ENCODE measurements around the gene PSIP1. TPM values are rescaled to one million over a fixed set of nuclear protein-coding genes. Genes with fewer than 3 reads are reported as not detected.

Gene PSIP1
- total and polyA plus RNA-seq, 2 experiments from 2014 or later, result 36.9 to 58.0 TPM

GRCh38 chr9:15501803-15502202 is 9.0 kb downstream of the PSIP1 start:
- no peak overlapping the region for H3K9ac ChIP-seq
- H3K36me3 ChIP-seq (ENCODE audit: low read depth), result peaks cover 30% of the 10 kb centered on the region
- no peaks in the 10 kb centered on the region for H3K9me3 ChIP-seq (ENCODE audit: low read depth)
- WGBS, 2 experiments (ENCODE audit: low coverage in 1 of 2, low lambda C conversion rate in 2 of 2, missing lambda C conversion rate in 2 of 2), result 97 to 98% methylated on average over 5 of the region's 5 CpGs
- no peak overlapping the region for H2AFZ ChIP-seq
- no peak overlapping the region for H3K4me2 ChIP-seq (ENCODE audit: unreplicated experiment)
- H3F3A ChIP-seq (ENCODE audit: insufficient read depth), result no peaks in the 10 kb centered on the region
- H4K20me1 ChIP-seq (ENCODE audit: insufficient read depth), result no peaks in the 10 kb centered on the region
- in situ Hi-C loops (cut with MboI), result no loop called here
- TF ChIP-seq EZH2phosphoT487 (IDR thresholded peaks at IDR 0.05; ENCODE audit: insufficient read depth, low read depth) (no peak), EZH2 (IDR thresholded peaks at IDR 0.05; ENCODE audit: insufficient read depth, poor library complexity, severe bottlenecking) (no peak)
- peaks cover 39% of the 10 kb centered on the region for H3K79me2 ChIP-seq (ENCODE audit: insufficient read depth)
- H3K9me2 ChIP-seq (ENCODE audit: insufficient read depth), result no peaks in the 10 kb centered on the region
- H3K4me1 ChIP-seq (ENCODE audit: insufficient read depth), result no peaks in the 10 kb centered on the region
- no peaks in the 10 kb centered on the region for H3K27me3 ChIP-seq (replicated peaks; ENCODE audit: insufficient read depth)
- DNase-seq, result no peak
- no peak overlapping the region for H3K4me3 ChIP-seq
- H3K27ac ChIP-seq, result no peak overlapping the region

DNA sequence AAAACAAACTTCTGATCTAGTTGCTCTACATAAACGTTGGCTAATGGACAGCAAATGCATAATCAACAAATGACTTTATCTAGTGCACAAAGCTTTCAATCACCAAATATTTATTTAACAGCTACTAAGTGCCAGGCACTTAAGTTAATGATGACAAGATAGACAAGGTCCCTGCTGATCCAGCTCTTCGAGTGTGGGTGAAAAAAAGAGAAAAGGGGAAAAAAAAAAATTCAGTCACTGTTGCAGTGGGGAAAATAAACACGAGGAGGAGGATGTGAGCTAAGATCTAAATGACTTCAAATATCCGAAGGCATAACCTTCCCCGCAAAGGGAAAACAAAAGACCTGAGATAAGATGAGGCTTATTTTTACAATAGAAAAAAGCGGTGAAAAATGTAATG is 9.6 kb downstream of the PSIP1 start:
- no peak for DNase-seq
- Histone ChIP-seq H3K9me3 (ENCODE audit: low read depth) (no peaks in the 10 kb centered on the region), H3K9me2 (ENCODE audit: insufficient read depth) (no peaks in the 10 kb centered on the region), H3K9ac (no peak overlapping the region), H3K36me3 (ENCODE audit: low read depth) (peaks cover 29% of the 10 kb centered on the region), H3K27me3 (replicated peaks; ENCODE audit: insufficient read depth) (no peaks in the 10 kb centered on the region), H2AFZ (no peak overlapping the region), H3F3A (ENCODE audit: insufficient read depth) (no peaks in the 10 kb centered on the region), H4K20me1 (ENCODE audit: insufficient read depth) (no peaks in the 10 kb centered on the region), H3K4me1 (ENCODE audit: insufficient read depth) (no peaks in the 10 kb centered on the region), H3K27ac (no peak overlapping the region), H3K4me3 (no peak overlapping the region), H3K4me2 (ENCODE audit: unreplicated experiment) (no peak overlapping the region), H3K79me2 (ENCODE audit: insufficient read depth) (peaks cover 37% of the 10 kb centered on the region)
- in situ Hi-C loops (cut with MboI), result no loop called here
- TF ChIP-seq EZH2 (IDR thresholded peaks at IDR 0.05; ENCODE audit: insufficient read depth, poor library complexity, severe bottlenecking), result no peak
- TF ChIP-seq EZH2phosphoT487 (IDR thresholded peaks at IDR 0.05; ENCODE audit: insufficient read depth, low read depth), result no peak
- 82 to 83% methylated on average over 6 of the region's 6 CpGs for WGBS, 2 experiments (ENCODE audit: low coverage in 1 of 2, low lambda C conversion rate in 2 of 2, missing lambda C conversion rate in 2 of 2)

- H3K27ac ChIP-seq, result no peak overlapping the region
- H3K36me3 ChIP-seq (ENCODE audit: low read depth), result peaks cover 17% of the 10 kb centered on the region; the same call in 1 of the 2 replicates
- H3K4me1 ChIP-seq (ENCODE audit: insufficient read depth), result no peaks in the 10 kb centered on the region
- no peaks in the 10 kb centered on the region for H3K27me3 ChIP-seq (replicated peaks; ENCODE audit: insufficient read depth)
- peaks cover 47% of the 10 kb centered on the region for H3K79me2 ChIP-seq (ENCODE audit: insufficient read depth)
- in situ Hi-C loops (cut with MboI), result no loop called here
- no peaks in the 10 kb centered on the region for H3K9me3 ChIP-seq (ENCODE audit: low read depth)
- H3K4me3 ChIP-seq, result no peak overlapping the region
- H4K20me1 ChIP-seq (ENCODE audit: insufficient read depth), result no peaks in the 10 kb centered on the region; the same call in 1 of the 2 replicates
- DNase-seq, result no peak
- 62 to 67% methylated on average over 2 of the region's 2 CpGs for WGBS, 2 experiments (ENCODE audit: low coverage in 1 of 2, low lambda C conversion rate in 2 of 2, missing lambda C conversion rate in 2 of 2)
- H3K9me2 ChIP-seq (ENCODE audit: insufficient read depth), result no peaks in the 10 kb centered on the region
- no peak overlapping the region for H3K9ac ChIP-seq
- H3F3A ChIP-seq (ENCODE audit: insufficient read depth), result no peaks in the 10 kb centered on the region
- TF ChIP-seq EZH2phosphoT487 (IDR thresholded peaks at IDR 0.05; ENCODE audit: insufficient read depth, low read depth) (no peak), EZH2 (IDR thresholded peaks at IDR 0.05; ENCODE audit: insufficient read depth, poor library complexity, severe bottlenecking) (no peak)
- H3K4me2 ChIP-seq (ENCODE audit: unreplicated experiment), result no peak overlapping the region
- no peak overlapping the region for H2AFZ ChIP-seq
These were observed 11.6 kb downstream of the PSIP1 start for GRCh38 chr9:15499139-15499538.

DNA sequence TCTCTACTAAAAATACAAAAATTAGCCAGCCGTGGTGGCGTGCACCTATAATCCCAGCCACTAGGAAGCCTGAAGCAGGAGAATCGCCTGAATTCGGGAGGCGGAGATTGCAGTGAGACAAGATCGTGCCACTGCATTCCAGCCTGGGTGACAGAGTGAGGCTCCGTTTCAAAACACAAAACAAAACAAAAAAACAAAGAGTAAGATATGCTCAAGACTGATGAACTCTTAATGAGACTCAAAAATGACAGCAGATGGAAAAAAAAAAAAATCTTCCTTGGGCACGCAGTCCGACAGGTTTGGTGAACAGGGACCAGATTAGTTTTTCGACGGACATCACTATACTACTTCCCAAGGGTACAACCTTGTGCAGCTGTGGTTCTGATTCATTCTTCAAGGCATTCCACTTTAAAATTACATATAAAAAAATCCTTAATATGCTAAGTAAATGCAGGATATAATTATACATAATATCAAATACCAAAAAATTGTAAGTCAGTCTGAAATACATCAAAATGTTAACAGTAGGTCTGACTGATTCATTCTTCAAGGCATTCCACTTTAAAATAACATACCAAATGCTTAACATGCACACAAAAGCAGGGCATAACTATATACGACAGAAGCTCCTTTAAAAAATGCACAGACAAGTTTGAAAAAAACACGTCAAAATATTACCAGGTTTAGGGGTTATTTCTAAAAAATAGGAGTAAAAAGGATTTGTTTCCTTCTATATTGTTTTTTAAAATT is 12.3 kb downstream of the PSIP1 start:
- Histone ChIP-seq H3K27me3 (replicated peaks; ENCODE audit: insufficient read depth) (no peaks in the 10 kb centered on the region), H3K36me3 (ENCODE audit: low read depth) (peaks cover 13% of the 10 kb centered on the region; the same call in 1 of the 2 replicates), H3K79me2 (ENCODE audit: insufficient read depth) (peaks cover 40% of the 10 kb centered on the region), H3K4me2 (ENCODE audit: unreplicated experiment) (no peak overlapping the region), H3K9ac (no peak overlapping the region), H3K4me3 (no peak overlapping the region), H3K27ac (no peak overlapping the region), H3F3A (ENCODE audit: insufficient read depth) (no peaks in the 10 kb centered on the region), H3K9me3 (ENCODE audit: low read depth) (no peaks in the 10 kb centered on the region), H4K20me1 (ENCODE audit: insufficient read depth) (no peaks in the 10 kb centered on the region; the same call in 1 of the 2 replicates), H3K9me2 (ENCODE audit: insufficient read depth) (no peaks in the 10 kb centered on the region), H2AFZ (no peak overlapping the region), H3K4me1 (ENCODE audit: insufficient read depth) (no peaks in the 10 kb centered on the region)
- in situ Hi-C loops (cut with MboI), result no loop called here
- no peak for DNase-seq
- 95 to 97% methylated on average over 13 of the region's 13 CpGs for WGBS, 2 experiments (ENCODE audit: low coverage in 1 of 2, low lambda C conversion rate in 2 of 2, missing lambda C conversion rate in 2 of 2)
- no peak for TF ChIP-seq EZH2phosphoT487 (IDR thresholded peaks at IDR 0.05; ENCODE audit: insufficient read depth, low read depth)
- no peak for TF ChIP-seq EZH2 (IDR thresholded peaks at IDR 0.05; ENCODE audit: insufficient read depth, poor library complexity, severe bottlenecking)
